ENCODE measurements around the gene WBP2. TPM values are rescaled to one million over a fixed set of nuclear protein-coding genes. Genes with fewer than 3 reads are reported as not detected.

Gene WBP2
- total RNA-seq, 1 donor: 26.8 TPM

- TF ChIP-seq, protein P1, sequence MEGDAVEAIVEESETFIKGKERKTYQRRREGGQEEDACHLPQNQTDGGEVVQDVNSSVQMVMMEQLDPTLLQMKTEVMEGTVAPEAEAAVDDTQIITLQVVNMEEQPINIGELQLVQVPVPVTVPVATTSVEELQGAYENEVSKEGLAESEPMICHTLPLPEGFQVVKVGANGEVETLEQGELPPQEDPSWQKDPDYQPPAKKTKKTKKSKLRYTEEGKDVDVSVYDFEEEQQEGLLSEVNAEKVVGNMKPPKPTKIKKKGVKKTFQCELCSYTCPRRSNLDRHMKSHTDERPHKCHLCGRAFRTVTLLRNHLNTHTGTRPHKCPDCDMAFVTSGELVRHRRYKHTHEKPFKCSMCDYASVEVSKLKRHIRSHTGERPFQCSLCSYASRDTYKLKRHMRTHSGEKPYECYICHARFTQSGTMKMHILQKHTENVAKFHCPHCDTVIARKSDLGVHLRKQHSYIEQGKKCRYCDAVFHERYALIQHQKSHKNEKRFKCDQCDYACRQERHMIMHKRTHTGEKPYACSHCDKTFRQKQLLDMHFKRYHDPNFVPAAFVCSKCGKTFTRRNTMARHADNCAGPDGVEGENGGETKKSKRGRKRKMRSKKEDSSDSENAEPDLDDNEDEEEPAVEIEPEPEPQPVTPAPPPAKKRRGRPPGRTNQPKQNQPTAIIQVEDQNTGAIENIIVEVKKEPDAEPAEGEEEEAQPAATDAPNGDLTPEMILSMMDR (IDR thresholded peaks at IDR 0.05; ENCODE audit: insufficient read depth, low read depth, low read length): no peak
- no peak for DNase-seq (ENCODE audit: low read depth)
- H3K4me3 ChIP-seq (ENCODE audit: low read depth, low read length): no peak overlapping the region
These were observed 43.7 kb upstream of the WBP2 start for GRCh38 chr17:75898791-75899190.

DNA sequence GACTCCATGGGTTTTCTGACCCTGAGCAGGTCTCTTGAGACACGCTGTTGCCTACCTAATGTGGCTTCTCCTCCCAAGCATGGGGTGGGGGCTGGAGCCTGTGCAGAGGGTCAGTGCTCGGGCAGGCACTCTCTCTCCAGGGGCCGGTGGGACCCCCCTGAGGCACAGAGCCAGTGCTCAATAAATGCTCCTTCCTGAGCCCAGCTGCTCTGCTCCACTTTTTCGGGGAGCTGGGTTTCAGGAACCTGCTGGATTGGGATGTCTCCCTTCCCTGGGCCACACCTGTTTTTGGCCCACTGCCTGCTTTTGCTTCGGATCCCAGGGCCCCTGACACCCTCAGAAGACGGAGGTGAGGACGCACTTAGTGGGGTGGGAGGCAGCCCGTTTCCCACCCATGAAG lies 42.9 kb upstream of the WBP2 start:
- H3K4me3 ChIP-seq (ENCODE audit: low read depth, low read length): no peak overlapping the region
- TF ChIP-seq, protein P1 (IDR thresholded peaks at IDR 0.05; ENCODE audit: insufficient read depth, low read depth, low read length): no peak
- no peak for DNase-seq (ENCODE audit: low read depth)

- H3K4me3 ChIP-seq (ENCODE audit: low read depth, low read length): peak overlapping the region; percentile 79
- TF ChIP-seq, protein P1 (IDR thresholded peaks at IDR 0.05; ENCODE audit: insufficient read depth, low read depth, low read length): no peak
- DNase-seq (ENCODE audit: low read depth): no peak
These were observed 42.3 kb upstream of the WBP2 start for GRCh38 chr17:75897160-75898019.

DNA sequence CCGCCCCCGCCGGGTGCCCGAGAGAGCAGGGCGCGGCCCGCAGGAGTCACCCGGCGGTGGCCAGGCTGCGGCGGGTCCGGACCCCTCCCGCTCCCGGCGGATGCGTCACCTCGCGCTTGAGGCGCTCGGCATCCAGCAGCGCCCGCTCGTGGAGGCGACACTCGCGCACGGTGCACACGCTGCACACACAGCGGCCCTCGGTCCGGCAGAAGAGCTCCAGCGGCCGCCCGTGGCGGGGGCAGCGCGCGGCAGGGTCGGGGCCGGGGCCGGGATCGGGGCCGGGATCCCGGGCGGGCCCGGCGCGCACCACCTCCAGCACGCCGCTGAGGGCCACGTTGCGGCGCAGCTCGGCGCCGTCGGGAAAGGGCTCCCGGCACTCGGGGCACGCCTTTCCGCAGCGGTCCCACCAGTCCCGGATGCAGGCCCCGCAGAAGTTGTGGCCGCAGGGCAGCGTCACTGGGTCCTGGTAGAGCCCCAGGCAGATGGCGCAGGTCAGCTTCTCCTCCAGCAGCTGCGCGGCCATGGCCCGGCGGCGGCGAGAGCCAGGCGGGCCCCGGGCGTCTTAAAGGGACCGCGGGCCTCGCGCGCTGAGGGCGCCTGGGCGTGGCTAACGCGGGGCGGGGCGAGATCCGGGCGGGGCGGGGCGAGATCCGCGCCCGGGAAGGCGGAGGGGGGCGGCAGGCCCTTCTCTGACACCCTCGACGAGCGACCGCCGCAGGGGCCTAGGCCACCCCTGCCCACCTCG lies 41.5 kb upstream of the WBP2 start, which contains the start of gene TRIM65:
TSS of gene TRIM65 (minus strand) at position 537 of the 745 bp plus-strand sequence. CDS start at position 523, 14 bp downstream.
- TF ChIP-seq, protein P1 (IDR thresholded peaks at IDR 0.05; ENCODE audit: insufficient read depth, low read depth, low read length): peak; percentile 10
- peak within 1 kb of the TSS; percentile 79 for H3K4me3 ChIP-seq (ENCODE audit: low read depth, low read length)
- DNase-seq (ENCODE audit: low read depth): peak; percentile 76

GRCh38 chr17:75895370-75896155 lies 40.4 kb upstream of the WBP2 start:
- TF ChIP-seq, protein P1 (IDR thresholded peaks at IDR 0.05; ENCODE audit: insufficient read depth, low read depth, low read length): peak; percentile 49
- DNase-seq (ENCODE audit: low read depth): peak; percentile 13

GRCh38 chr17:75894049-75894733 lies 39.1 kb upstream of the WBP2 start:
- no peak for DNase-seq (ENCODE audit: low read depth)
- H3K4me3 ChIP-seq (ENCODE audit: low read depth, low read length): no peak overlapping the region
- TF ChIP-seq, protein P1 (IDR thresholded peaks at IDR 0.05; ENCODE audit: insufficient read depth, low read depth, low read length): no peak

More at GRCh38 chr17:75895370-75896155, 40.4 kb upstream of the WBP2 start:
- H3K4me3 ChIP-seq (ENCODE audit: low read depth, low read length): peak overlapping the region; percentile 79

Measured in fibroblast of villous mesenchyme (primary cell).